NCI-H2081 (cell line): ENCODE results near the gene PKD1L1.
"Not testable (repeated sequence)": the region's sequence is repeated elsewhere in the genome, so short reads cannot be mapped to it uniquely, and the experiment has no call there.

Experiments used
- DNase-seq, 2 experiments: peaks; one replicate each; lab custom pipeline; 2025; lab: John Stamatoyannopoulos, UW

The PKD1L1 gene

GRCh38 chr7:47764746-47765145, 183.5 kb downstream of the PKD1L1 start:
- no peak for DNase-seq

- DNase-seq = peak; percentile 56 to 82
Measured at GRCh38 chr7:47763063-47763974, 184.9 kb downstream of the PKD1L1 start.

- no peak for DNase-seq
Measured at GRCh38 chr7:47762746-47763062, 185.6 kb downstream of the PKD1L1 start.

DNA sequence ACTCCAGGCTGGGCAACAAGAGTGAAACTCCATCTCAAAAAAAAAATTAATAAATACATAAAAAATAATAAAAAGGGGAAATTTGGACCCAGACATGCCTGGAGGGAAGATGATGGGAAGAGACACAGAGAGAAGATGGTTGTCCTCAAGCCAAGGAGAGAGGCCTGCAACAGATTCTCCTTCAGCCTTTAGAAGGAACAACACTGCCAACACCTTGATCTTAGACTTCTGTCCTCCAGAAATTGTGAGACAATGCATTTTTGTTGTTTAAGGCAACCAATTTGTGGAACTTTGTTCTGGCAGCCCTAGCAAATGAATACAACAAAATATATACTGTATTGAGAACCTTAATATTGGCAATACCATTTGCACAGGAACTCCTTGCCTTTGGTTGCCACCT, 186.1 kb downstream of the PKD1L1 start:
- no peak for DNase-seq

DNA sequence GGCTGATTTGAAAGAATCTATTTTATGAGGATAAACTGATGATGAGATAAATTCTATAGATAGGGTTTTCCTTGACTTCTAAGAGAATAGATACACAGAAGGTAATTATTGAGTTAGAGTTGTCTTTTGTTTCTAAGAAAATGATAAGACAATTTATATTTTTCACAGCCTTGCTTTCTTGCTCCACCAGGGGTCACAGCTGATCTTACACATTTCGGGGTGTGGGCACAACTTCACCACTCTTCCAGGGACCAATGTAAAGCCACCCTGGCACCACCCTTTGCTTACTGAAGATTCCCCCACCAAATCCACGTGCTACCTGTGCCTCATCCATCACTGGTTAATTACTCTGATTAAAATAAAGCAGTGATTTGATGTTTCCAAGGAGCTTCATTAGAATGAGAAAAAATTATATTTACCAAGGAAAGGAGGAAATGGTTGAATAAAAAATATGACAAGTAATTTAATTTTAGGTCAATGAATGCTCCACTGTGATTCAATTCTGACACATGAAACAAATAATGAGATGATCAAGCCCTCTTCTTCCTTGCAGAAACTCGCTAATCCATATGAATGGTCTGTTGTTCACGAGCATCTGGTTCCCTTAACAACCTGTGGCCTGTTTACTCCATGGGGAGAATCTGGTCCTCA, 189.1 kb downstream of the PKD1L1 start:
- no peak for DNase-seq

GRCh38 chr7:47758546-47758945, 189.7 kb downstream of the PKD1L1 start:
- DNase-seq = no peak

DNA sequence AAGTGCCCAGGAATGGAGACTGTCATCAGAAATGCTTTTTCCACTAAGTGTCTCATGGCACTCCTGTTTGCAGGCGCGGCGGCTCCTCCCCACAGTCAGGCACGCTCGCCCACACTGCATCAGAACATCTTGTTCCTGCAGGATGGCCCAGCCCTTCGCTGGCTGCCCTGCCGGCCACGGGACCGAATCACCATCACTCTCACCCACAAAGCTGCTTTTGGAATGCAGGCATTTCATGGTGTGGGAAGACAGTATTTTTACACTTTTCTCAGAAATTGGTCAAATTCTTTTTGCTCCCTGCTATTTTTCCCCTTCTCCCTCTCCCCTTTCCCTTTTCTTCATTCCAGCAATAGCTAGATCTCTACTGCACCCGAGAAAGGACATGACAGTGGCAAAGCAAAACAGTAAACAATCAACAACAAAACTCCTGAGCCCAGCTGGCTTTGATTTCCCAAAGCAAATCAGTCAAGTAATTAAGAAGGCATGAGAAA, 190.3 kb downstream of the PKD1L1 start:
- DNase-seq = no peak

GRCh38 chr7:47756636-47757035, 191.6 kb downstream of the PKD1L1 start:
- no peak for DNase-seq

- DNase-seq = no peak
Measured at GRCh38 chr7:47755248-47755647, 193.0 kb downstream of the PKD1L1 start.

DNA sequence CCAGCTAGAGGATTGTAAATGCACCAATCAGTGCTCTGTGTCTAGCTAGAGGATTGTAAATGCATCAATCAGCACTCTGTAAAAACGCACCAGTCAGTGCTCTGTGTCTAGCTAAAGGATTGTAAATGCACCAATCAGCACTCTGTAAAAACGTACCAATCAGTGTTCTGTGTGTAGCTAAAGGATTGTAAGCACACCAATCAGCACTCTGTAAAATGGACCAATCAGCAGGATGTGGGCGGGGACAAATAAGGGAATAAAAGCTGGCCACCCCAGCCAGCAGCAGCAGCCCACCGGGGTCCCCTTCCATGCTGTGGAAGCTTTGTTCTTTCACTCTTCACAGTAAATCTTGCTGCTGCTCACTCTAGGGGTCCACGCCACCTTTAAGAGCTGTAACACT, 196.5 kb downstream of the PKD1L1 start:
- not testable (repeated sequence) for DNase-seq

GRCh38 chr7:47751043-47751442, 197.2 kb downstream of the PKD1L1 start:
- no peak for DNase-seq

- no peak for DNase-seq
Measured at GRCh38 chr7:47748041-47748440, 200.2 kb downstream of the PKD1L1 start.

DNA sequence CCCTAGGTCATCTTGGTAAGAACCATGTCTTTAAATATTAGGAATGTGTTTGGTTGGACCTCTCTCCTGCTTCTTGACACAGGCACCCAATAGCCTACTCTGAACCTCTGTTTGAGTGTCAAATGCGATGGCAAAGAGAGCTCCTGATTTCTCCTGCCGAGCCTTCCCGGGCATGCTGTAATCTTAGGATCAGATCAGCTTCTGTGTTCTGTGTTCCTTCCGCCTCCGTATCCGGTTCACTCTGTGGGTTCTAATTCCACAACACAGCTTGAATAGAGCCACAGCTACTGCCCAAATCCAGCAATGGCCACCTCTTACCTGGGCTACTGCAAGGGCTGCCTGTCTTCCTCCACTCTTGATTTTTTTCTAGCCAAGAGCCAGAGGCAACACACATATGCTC, 201.1 kb downstream of the PKD1L1 start:
- no peak for DNase-seq

DNA sequence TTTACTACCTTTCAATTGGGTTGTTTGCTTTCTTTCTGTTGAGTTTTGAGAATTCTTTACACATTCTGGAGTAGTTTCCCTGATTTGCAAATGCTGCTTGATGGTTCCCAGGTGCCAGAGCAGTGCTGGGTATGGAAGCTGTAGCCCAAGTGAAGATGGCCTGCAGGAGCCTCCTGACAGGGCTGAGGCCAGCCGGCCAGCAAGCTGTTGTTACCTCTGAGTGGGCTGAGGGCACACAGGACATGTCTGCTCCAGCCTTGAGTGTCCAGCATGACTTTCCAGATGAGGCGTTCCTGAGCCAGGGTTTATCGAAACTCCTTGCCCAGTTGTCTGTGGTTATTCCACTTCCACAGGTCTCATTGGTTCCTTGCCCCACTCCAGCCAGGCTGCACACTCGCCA, 201.8 kb downstream of the PKD1L1 start:
- no peak for DNase-seq

DNA sequence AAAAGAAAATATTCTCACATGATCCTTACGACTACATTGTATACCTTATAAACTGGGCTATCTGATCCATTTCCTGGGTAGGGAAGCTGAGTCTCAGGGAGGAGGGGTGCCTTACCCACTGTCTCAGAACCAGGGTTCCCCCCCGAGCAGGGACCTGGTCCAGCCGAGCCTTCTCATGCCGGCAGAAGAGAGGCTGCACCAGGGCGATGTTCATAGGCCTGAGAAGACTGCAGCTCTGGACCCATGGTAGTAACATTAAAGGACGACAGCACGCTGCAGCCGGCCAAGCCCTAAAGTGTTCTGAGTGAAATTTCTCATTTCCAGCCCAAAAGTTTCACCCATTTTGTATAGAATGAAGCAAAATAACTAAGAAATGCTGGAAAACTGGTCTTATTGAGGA, 203.4 kb downstream of the PKD1L1 start:
- DNase-seq = no peak

- peak in 1 of 2 experiments; percentile 17 for DNase-seq
Measured at GRCh38 chr7:47743965-47744591, 204.2 kb downstream of the PKD1L1 start.

DNA sequence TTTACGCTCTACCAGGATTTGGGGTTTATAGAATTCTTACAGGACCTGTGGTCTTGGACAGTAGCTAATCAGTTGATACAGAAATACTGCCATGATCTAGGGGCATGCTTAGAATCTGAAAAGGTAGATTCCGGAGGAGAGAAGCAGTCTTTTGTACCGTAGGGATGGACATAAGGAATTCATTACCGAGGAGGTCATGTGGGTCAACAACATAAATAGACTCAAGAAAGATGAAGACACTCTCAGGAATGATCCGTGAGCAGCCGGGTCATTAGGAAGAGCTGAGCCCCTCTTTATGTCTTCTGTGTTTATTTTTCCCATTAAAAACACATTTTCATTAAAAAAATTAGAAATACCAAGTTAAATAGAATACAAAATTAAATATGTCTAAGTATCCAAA, 206.3 kb downstream of the PKD1L1 start:
- no peak for DNase-seq

DNA sequence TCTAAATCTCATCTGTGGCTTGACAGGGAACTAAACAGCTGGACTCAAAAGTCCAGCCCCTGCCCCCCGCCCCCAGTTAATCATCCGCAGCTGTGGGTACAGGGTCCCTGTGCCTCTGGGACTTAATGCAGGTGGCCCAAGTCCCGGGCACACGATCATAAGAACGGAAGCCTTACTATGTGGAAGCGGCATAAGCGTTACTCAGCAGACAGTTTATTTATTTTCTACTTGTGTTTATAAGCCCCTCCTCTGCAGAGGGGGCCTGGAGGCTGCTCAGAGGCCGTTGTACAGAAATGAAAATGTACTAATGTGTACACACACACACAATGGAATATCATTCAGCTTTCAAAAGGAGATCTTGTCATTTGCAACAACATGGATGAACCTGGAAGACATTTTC, 208.4 kb downstream of the PKD1L1 start:
- no peak for DNase-seq

DNA sequence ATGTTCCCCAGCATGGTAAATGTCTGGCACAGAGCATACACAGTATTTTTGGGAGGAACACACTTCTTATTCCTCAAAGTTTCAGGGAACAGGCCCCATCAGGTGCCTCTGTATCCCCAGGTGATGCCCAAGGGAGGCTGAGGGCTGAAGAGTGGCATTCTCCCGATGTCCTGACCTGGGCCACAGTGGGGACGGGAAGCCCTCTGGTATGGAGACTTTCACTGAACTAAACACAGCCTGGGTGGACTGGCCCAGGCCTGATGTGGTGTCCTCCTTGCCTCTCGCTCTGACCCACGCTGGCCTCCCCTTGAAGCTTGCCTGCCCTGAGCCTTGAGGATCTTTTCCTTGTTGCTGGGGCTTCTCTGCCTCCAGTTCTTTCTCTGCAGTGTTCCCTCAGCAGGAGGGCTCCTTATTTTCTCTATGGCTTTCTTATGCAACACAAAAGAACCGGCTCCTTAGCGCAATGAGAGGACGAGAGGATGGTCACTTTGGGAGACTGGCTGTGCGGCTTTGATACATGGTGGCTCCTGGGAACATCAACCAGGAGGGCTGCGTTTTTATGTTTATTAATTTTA, 208.9 kb downstream of the PKD1L1 start:
- no peak for DNase-seq

DNA sequence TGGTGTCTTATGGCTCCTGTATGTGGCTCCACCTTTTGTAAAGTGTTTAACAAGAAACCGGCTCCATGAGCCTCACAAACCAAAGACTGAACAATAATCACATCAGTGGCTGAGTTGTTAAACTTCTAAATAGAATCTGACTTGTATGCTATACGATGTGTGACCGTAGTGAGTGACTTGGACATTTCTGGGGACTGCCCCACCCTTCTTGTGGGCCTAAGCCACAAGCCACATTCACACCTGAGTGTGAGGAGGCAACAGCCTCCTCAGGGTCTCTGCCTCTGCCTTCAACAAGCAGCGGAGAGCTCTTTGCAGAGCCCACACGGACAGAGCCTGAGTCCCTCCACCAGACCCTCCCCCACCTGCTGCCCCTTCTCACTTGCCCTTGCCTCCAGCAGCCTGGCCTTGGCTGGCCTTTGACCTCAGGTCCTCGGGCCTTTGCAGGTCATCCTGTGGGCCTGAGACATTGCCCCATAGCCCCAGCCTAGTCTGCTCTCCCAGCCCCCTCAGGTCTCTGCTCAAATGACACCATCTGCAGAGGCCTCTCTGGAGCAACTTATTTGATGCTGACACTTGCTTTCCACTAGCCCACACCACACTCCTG, 209.6 kb downstream of the PKD1L1 start:
- DNase-seq = no peak

- no peak for DNase-seq
Measured at GRCh38 chr7:47737601-47738000, 210.7 kb downstream of the PKD1L1 start.
